ENCODE results near the gene TTLL10. TPM values are rescaled to one million over a fixed set of nuclear protein-coding genes. Genes with fewer than 3 reads are reported as not detected.

TTLL10 gene
- total RNA-seq, 4 donors from 2014 or later: not detected

GRCh38 chr1:1199961-1200875 is 26.5 kb downstream of the TTLL10 start:
- H3K4me3 ChIP-seq (ENCODE audit: low read depth, poor library complexity, severe bottlenecking): no peak overlapping the region
- WGBS, 2 donors: 79 to 85% methylated on average over 21 to 28 of the region's 31 CpGs
- no peak for DNase-seq (ENCODE audit: low spot score in 2 of 2)
- no peak for TF ChIP-seq POLR2A (IDR thresholded peaks at IDR 0.05)
- TF ChIP-seq CTCF (IDR thresholded peaks at IDR 0.05): no peak
- intact Hi-C loops (cut with DNase I; ENCODE audit: low total_unique reads): no loop called here

GRCh38 chr1:1200876-1201810 is 27.5 kb downstream of the TTLL10 start:
- peak overlapping the region; percentile 17 for H3K4me3 ChIP-seq (ENCODE audit: low read depth, poor library complexity, severe bottlenecking)
- DNase-seq (ENCODE audit: low spot score in 2 of 2): no peak
- TF ChIP-seq CTCF (IDR thresholded peaks at IDR 0.05): no peak
- no peak for TF ChIP-seq POLR2A (IDR thresholded peaks at IDR 0.05)
- intact Hi-C loops (cut with DNase I; ENCODE audit: low total_unique reads): no loop called here
- WGBS, 2 donors: 2% methylated on average over 55 of the region's 109 CpGs; no CpG with 5 or more reads in 1 of the 2 donors

- H3K4me3 ChIP-seq (ENCODE audit: low read depth, poor library complexity, severe bottlenecking): no peak overlapping the region
- WGBS, 2 donors: 63% methylated on average over 21 of the region's 27 CpGs; no CpG with 5 or more reads in 1 of the 2 donors
- no peak for TF ChIP-seq CTCF (IDR thresholded peaks at IDR 0.05)
- no peak for DNase-seq (ENCODE audit: low spot score in 2 of 2)
- intact Hi-C loops (cut with DNase I; ENCODE audit: low total_unique reads): no loop called here
Observed at GRCh38 chr1:1202831-1203560, 29.3 kb downstream of the TTLL10 start.

GRCh38 chr1:1203561-1204424 is 30.1 kb downstream of the TTLL10 start:
- H3K4me3 ChIP-seq (ENCODE audit: low read depth, poor library complexity, severe bottlenecking): no peak overlapping the region
- WGBS, 2 donors: 71% methylated on average over 43 to 44 of the region's 49 CpGs
- TF ChIP-seq CTCF (IDR thresholded peaks at IDR 0.05) (no peak), POLR2A (IDR thresholded peaks at IDR 0.05) (no peak)
- intact Hi-C loops (cut with DNase I; ENCODE audit: low total_unique reads): no loop called here
- no peak for DNase-seq (ENCODE audit: low spot score in 2 of 2)
